Body of pancreas (tissue), 4 donors: ENCODE measurements around the gene GPR179. TPM values are rescaled to one million over a fixed set of nuclear protein-coding genes. Genes with fewer than 3 reads are reported as not detected.

Experiments
- ATAC-seq: fragments of 150-250 bp; one replicate; pipeline ENCODE4 v1.9.1; 2016
- DNase-seq, 4 donors: peaks; one replicate each; pipeline ENCODE4 v3.0.0-alpha.2; 2019
- H3K27ac ChIP-seq, 4 donors: fragments of 200-600 bp; sonication (generic); 1 replicate in 3 of 4; 2 replicates in 1 of 4; pipeline versions ENCODE4 v1.5.1 to v1.6.1; 2016 to 2019; ENCODE audit warnings: mild to moderate bottlenecking in 1 of 4, mixed read lengths in 1 of 4, moderate library complexity in 1 of 4
- H3K27me3 ChIP-seq, 2 donors: fragments of 200-600 bp; sonication (generic); one replicate each; pipeline ENCODE4 v1.6.0; 2016; ENCODE audit warnings: mild to moderate bottlenecking in 1 of 2
- H3K36me3 ChIP-seq, 2 donors: fragments of 200-600 bp; sonication (generic); replicated peaks in 1 of 2; 2 replicates each; pipeline ENCODE4 v1.5.1; 2016; ENCODE audit warnings: low read depth in 2 of 2; ENCODE audit not compliant: insufficient read depth in 1 of 2
- H3K4me1 ChIP-seq: fragments of 200-600 bp; sonication (generic); one replicate; pipeline ENCODE4 v1.6.0; 2016
- H3K4me3 ChIP-seq, 2 donors: fragments of 200-600 bp; sonication (generic); 1 replicate in 1 of 2; 2 replicates in 1 of 2; pipeline ENCODE4 v1.5.1; 2016 to 2019
- H3K9me3 ChIP-seq, 3 donors: fragments of 200-600 bp; sonication (generic); 1 replicate in 2 of 3; 2 replicates in 1 of 3; pipeline ENCODE4 v1.5.1; 2016
- POLR2A ChIP-seq, 3 donors: fragments of 450-650 bp; IDR thresholded peaks; one replicate each; pipeline ENCODE4 v1.6.1; 2016; ENCODE audit warnings: antibody characterized with exemption in 3 of 3, mild to moderate bottlenecking in 2 of 3
- WGBS, 2 donors: methylation state at CpG; one replicate each; pipeline ENCODE4 v1.1.5; 2017; 5-methylcytosine and 5-hydroxymethylcytosine counted together
- intact Hi-C: fragments of 100-400 bp; cut with DNase I; formaldehyde crosslinking; loops from one replicate; pipeline ENCODE4 v1.15.1; 2023
- total RNA-seq, 2 donors: library from RNA; depleted of rRNA; stranded (reverse); fragments of >200 nt; gene quantifications; one replicate each; pipeline ENCODE4 v1.1.0, GENCODE V29; 2016
- TF ChIP-seq, protein P1 (sequence below), 7 experiments: fragments of 450-650 bp in 4 of 7; fragments of 200-600 bp in 3 of 7; sonication (generic) in 3 of 7; IDR thresholded peaks; one replicate each; pipeline ENCODE4 v1.5.1; 2016 to 2019; ENCODE audit warnings: antibody characterized with exemption in 7 of 7

Gene GPR179
- total RNA-seq, 2 donors from 2014 or later = under 0.01 TPM; not detected in 1

- ATAC-seq = no peak
- Histone ChIP-seq H3K4me3 (no peak overlapping the region), H3K9me3 (no peaks in the 10 kb centered on the region), H3K27me3 (no peaks in the 10 kb centered on the region), H3K36me3 (no peaks in the 10 kb centered on the region), H3K27ac (no peak overlapping the region), H3K4me1 (no peaks in the 10 kb centered on the region)
- no peak for TF ChIP-seq POLR2A (IDR thresholded peaks at IDR 0.05)
- TF ChIP-seq, protein P1, sequence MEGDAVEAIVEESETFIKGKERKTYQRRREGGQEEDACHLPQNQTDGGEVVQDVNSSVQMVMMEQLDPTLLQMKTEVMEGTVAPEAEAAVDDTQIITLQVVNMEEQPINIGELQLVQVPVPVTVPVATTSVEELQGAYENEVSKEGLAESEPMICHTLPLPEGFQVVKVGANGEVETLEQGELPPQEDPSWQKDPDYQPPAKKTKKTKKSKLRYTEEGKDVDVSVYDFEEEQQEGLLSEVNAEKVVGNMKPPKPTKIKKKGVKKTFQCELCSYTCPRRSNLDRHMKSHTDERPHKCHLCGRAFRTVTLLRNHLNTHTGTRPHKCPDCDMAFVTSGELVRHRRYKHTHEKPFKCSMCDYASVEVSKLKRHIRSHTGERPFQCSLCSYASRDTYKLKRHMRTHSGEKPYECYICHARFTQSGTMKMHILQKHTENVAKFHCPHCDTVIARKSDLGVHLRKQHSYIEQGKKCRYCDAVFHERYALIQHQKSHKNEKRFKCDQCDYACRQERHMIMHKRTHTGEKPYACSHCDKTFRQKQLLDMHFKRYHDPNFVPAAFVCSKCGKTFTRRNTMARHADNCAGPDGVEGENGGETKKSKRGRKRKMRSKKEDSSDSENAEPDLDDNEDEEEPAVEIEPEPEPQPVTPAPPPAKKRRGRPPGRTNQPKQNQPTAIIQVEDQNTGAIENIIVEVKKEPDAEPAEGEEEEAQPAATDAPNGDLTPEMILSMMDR (IDR thresholded peaks at IDR 0.05) = no peak
- WGBS, 2 donors = 74 to 75% methylated on average over 24 to 25 of the region's 25 CpGs
- no peak for DNase-seq
- intact Hi-C loops = loop anchor here (10.0 kb wide), 1 partner anchor 155 kb away; no protein-coding TSS in a partner anchor
Observed at GRCh38 chr17:38329808-38330730, 13.7 kb downstream of the GPR179 start.

DNA sequence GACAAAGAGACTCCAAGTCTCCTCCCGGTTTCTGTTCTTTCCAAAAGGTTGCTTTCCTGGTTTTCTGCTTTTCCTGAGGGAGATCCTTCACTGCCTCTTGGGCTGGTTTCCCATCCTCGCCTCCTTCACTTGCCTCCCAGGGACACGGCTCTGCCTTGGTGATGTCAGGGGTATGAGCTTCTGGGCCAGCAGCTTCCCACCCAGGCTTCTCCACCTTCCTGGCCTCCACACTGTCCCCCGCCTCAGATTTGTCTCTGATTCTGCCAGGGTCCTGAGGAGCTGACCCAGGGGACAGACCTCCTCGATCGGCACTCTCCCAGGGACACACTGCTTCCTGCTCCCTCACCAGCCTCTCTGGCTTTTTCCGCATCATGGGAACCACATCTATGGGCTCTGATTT lies 14.5 kb downstream of the GPR179 start:
- Histone ChIP-seq H3K4me3 (no peak overlapping the region), H3K27ac (no peak overlapping the region), H3K36me3 (no peaks in the 10 kb centered on the region), H3K9me3 (no peaks in the 10 kb centered on the region), H3K27me3 (no peaks in the 10 kb centered on the region), H3K4me1 (no peaks in the 10 kb centered on the region)
- TF ChIP-seq, protein P1 (IDR thresholded peaks at IDR 0.05) = no peak
- TF ChIP-seq POLR2A (IDR thresholded peaks at IDR 0.05) = no peak
- ATAC-seq (no peak), DNase-seq (no peak)
- 72 to 74% methylated on average over 7 of the region's 7 CpGs for WGBS, 2 donors
- intact Hi-C loops = no loop called here

DNA sequence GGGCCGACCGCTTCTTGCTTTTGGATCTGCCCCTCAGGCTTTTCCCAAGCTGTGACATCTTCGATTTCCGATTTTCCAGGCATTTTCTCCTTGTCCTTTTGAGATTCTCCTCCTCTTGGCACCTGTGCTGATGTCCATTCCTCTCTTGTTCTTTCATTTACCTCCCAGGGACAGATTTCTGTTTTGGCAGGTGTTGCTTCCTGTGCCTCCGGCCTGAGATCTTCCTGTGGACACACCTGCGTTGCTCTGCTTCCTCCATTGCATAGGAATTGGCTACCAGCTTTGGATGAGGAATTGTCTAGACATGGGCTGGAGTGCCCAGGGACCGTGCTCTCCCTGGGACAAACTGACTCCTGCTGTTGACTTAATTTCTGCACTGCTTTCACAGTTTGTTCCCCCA lies 15.1 kb downstream of the GPR179 start:
- ATAC-seq (no peak), DNase-seq (no peak)
- intact Hi-C loops = no loop called here
- H3K27me3 ChIP-seq = no peaks in the 10 kb centered on the region
- TF ChIP-seq, protein P1 (IDR thresholded peaks at IDR 0.05) = no peak
- no peak for TF ChIP-seq POLR2A (IDR thresholded peaks at IDR 0.05)
- H3K4me1 ChIP-seq = no peaks in the 10 kb centered on the region
- H3K27ac ChIP-seq = no peak overlapping the region
- H3K4me3 ChIP-seq = no peak overlapping the region
- H3K9me3 ChIP-seq = no peaks in the 10 kb centered on the region
- WGBS, 2 donors = 48 to 49% methylated on average over 7 of the region's 7 CpGs
- H3K36me3 ChIP-seq = no peaks in the 10 kb centered on the region

DNA sequence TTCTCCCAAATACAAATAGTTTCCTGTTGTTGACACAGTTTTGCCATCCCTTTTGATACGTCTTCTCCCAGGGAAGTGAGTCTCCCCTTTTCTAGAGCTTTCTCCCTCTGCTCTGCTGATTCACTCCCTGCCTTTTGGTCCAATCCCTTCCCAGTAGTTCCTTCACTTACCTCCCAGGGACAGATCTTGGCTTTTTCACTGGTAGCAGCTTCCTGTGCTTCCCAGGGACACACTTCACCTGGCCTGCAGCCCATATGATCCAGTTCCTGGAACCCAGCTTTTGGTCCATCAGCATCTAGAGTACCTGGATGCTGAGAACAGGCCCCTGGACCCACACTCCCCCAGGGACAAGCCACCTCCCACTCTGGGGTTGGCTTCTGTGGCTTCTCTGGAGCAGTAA lies 15.8 kb downstream of the GPR179 start:
- DNase-seq (no peak), ATAC-seq (no peak)
- 33 to 36% methylated on average over 1 of the region's 1 CpG for WGBS, 2 donors
- H3K27me3 ChIP-seq = no peaks in the 10 kb centered on the region
- H3K9me3 ChIP-seq = no peaks in the 10 kb centered on the region
- intact Hi-C loops = no loop called here
- TF ChIP-seq, protein P1 (IDR thresholded peaks at IDR 0.05) = no peak
- TF ChIP-seq POLR2A (IDR thresholded peaks at IDR 0.05) = no peak
- H3K4me3 ChIP-seq = no peak overlapping the region
- H3K27ac ChIP-seq = no peak overlapping the region
- H3K36me3 ChIP-seq = no peaks in the 10 kb centered on the region
- H3K4me1 ChIP-seq = no peaks in the 10 kb centered on the region
